Activated effector memory CD4-positive, alpha-beta T cell treated with Interleukin-2 at 50 U/mL for 16 hours (primary cell): Measurements from ENCODE around the gene PLP2.

Source experiments
- DNase-seq: peaks from one replicate; pipeline ENCODE4 v3.0.0-alpha.2; 2020

The PLP2 gene

GRCh38 chrX:49212209-49212608 is 40.5 kb downstream of the PLP2 start:
- DNase-seq: no peak

- DNase-seq: no peak
Measured at GRCh38 chrX:49212861-49213260, 41.2 kb downstream of the PLP2 start.

GRCh38 chrX:49214416-49214815 is 42.7 kb downstream of the PLP2 start:
- DNase-seq: no peak

GRCh38 chrX:49214996-49215526 is 43.4 kb downstream of the PLP2 start:
- DNase-seq: no peak

GRCh38 chrX:49220100-49220499 is 48.4 kb downstream of the PLP2 start:
- DNase-seq: no peak

GRCh38 chrX:49221868-49222267 is 50.2 kb downstream of the PLP2 start:
- DNase-seq: no peak
